ENCODE data around the gene ANKRD18B.
"Not testable (repeated sequence)": the region's sequence is repeated elsewhere in the genome, so short reads cannot be mapped to it uniquely, and the experiment has no call there.

GRCh38 chr9:33577786-33578185 is 53.7 kb downstream of the ANKRD18B start:
- TF ChIP-seq CTCF, POLR2A (IDR thresholded peaks at IDR 0.05): not testable (repeated sequence)
